ENCODE results near the gene CMTM5.
"Not testable (repeated sequence)": the region's sequence is repeated elsewhere in the genome, so short reads cannot be mapped to it uniquely, and the experiment has no call there.

The CMTM5 gene

GRCh38 chr14:23399591-23399990 is 22.7 kb downstream of the CMTM5 start:
- DNase-seq (ENCODE audit: low spot score): no peak

GRCh38 chr14:23400496-23401149 is 23.8 kb downstream of the CMTM5 start:
- DNase-seq (ENCODE audit: low spot score): not testable (repeated sequence)

- DNase-seq (ENCODE audit: low spot score): no peak
Measured at GRCh38 chr14:23401291-23401690, 24.4 kb downstream of the CMTM5 start.

GRCh38 chr14:23402296-23403138 is 25.7 kb downstream of the CMTM5 start:
- DNase-seq (ENCODE audit: low spot score): no peak

GRCh38 chr14:23403139-23403438 is 26.2 kb downstream of the CMTM5 start:
- DNase-seq (ENCODE audit: low spot score): no peak

GRCh38 chr14:23403908-23404307 is 27.1 kb downstream of the CMTM5 start:
- no peak for DNase-seq (ENCODE audit: low spot score)

- DNase-seq (ENCODE audit: low spot score): no peak
Measured at GRCh38 chr14:23404331-23404900, 27.6 kb downstream of the CMTM5 start.

GRCh38 chr14:23405096-23405495 is 28.2 kb downstream of the CMTM5 start:
- no peak for DNase-seq (ENCODE audit: low spot score)

- no peak for DNase-seq (ENCODE audit: low spot score)
Measured at GRCh38 chr14:23405516-23406025, 28.7 kb downstream of the CMTM5 start.

GRCh38 chr14:23406244-23406643 is 29.4 kb downstream of the CMTM5 start:
- DNase-seq (ENCODE audit: low spot score): peak; percentile 3

GRCh38 chr14:23406725-23407355 is 30.0 kb downstream of the CMTM5 start:
- DNase-seq (ENCODE audit: low spot score): no peak

GRCh38 chr14:23407516-23408306 is 30.9 kb downstream of the CMTM5 start, which contains the start of gene MYH6:
Gene MYH6 (minus strand): TSS chr14:23408273. CDS start chr14:23407223, 1,050 bp downstream.
- DNase-seq (ENCODE audit: low spot score): no peak

- DNase-seq (ENCODE audit: low spot score): no peak
Measured at GRCh38 chr14:23408307-23408630, 31.4 kb downstream of the CMTM5 start.

GRCh38 chr14:23409475-23409874 is 32.6 kb downstream of the CMTM5 start:
- DNase-seq (ENCODE audit: low spot score): no peak

GRCh38 chr14:23409966-23410635 is 33.3 kb downstream of the CMTM5 start:
- DNase-seq (ENCODE audit: low spot score): no peak

GRCh38 chr14:23411563-23412525 is 35.0 kb downstream of the CMTM5 start:
- no peak for DNase-seq (ENCODE audit: low spot score)

GRCh38 chr14:23413681-23414080 is 36.8 kb downstream of the CMTM5 start:
- no peak for DNase-seq (ENCODE audit: low spot score)

- DNase-seq (ENCODE audit: low spot score): no peak
Measured at GRCh38 chr14:23414254-23414653, 37.4 kb downstream of the CMTM5 start.

GRCh38 chr14:23414906-23415820 is 38.3 kb downstream of the CMTM5 start:
- DNase-seq (ENCODE audit: low spot score): no peak

Measured in pons (tissue), 1 donor.